DND-41 (cell line): Measurements from ENCODE around the gene MRAP2.

Experiments
- EZH2 ChIP-seq: IDR thresholded peaks from 3 replicates; pipeline ENCODE4 v1.6.1; 2012; ENCODE audit warnings: borderline replicate concordance, low read depth, mild to moderate bottlenecking, moderate library complexity, low read length, inconsistent platforms; ENCODE audit not compliant: severe bottlenecking
- TF ChIP-seq, protein P1 (sequence below): IDR thresholded peaks from 2 replicates; pipeline ENCODE4 v1.5.1; 2012; ENCODE audit warnings: borderline replicate concordance, low read length, moderate library complexity, mild to moderate bottlenecking; ENCODE audit not compliant: poor library complexity, severe bottlenecking; ENCODE audit errors: extremely low read depth

DNA sequence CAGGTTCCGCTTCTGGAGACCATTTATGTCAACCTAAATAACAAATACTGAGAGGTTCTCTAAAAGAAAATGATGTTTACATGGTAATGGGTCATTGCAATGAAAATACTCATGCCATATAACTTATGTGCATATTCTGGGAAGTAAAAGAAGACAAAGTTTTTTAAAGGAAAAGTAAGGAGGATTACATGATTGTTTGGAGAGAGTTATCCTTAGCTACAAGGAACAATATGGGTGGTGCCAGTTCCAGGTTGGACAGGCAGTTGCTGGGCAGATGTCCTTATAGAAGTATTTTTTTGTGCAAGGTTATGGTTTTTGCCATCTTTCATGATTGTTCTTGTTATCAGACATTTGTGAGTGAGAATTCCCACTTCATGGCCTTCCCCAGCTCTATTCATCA lies 52.5 kb downstream of the MRAP2 start:
- TF ChIP-seq, protein P1, sequence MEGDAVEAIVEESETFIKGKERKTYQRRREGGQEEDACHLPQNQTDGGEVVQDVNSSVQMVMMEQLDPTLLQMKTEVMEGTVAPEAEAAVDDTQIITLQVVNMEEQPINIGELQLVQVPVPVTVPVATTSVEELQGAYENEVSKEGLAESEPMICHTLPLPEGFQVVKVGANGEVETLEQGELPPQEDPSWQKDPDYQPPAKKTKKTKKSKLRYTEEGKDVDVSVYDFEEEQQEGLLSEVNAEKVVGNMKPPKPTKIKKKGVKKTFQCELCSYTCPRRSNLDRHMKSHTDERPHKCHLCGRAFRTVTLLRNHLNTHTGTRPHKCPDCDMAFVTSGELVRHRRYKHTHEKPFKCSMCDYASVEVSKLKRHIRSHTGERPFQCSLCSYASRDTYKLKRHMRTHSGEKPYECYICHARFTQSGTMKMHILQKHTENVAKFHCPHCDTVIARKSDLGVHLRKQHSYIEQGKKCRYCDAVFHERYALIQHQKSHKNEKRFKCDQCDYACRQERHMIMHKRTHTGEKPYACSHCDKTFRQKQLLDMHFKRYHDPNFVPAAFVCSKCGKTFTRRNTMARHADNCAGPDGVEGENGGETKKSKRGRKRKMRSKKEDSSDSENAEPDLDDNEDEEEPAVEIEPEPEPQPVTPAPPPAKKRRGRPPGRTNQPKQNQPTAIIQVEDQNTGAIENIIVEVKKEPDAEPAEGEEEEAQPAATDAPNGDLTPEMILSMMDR = no peak
- no peak for TF ChIP-seq EZH2
